WTC11 (cell line): Measurements from ENCODE around the gene LDLR. TPM values are rescaled to one million over a fixed set of nuclear protein-coding genes. Genes with fewer than 3 reads are reported as not detected.
"Not testable (repeated sequence)": the region's sequence is repeated elsewhere in the genome, so short reads cannot be mapped to it uniquely, and the experiment has no call there.

Experiments
- ATAC-seq: fragments of 200-7000 bp; cut with Tn5 transposase; 2 replicates; pipeline ENCODE4 v1.10.0; 2021; ENCODE audit warnings: mild to moderate bottlenecking, moderate library complexity
- CTCF ChIA-PET: fragments of 300-600 bp; sonication (Branson Sonifier 250); formaldehyde crosslinking; loops from one replicate; lab custom pipeline; 2021; ENCODE audit warnings: antibody characterized with exemption; lab: Charles Lee
- POLR2A ChIA-PET: fragments of 350-600 bp; sonication (Branson Sonifier 250); formaldehyde crosslinking; loops from one replicate; lab custom pipeline; 2021; ENCODE audit warnings: antibody characterized with exemption; lab: Charles Lee
- DNase-seq: peaks from one replicate; pipeline ENCODE4 v3.0.0; 2021; ENCODE audit warnings: low spot score
- H3K27ac Mint-ChIP-seq: 2 replicates; pipeline ENCODE4 v1.8.0; 2021; ENCODE audit warnings: mixed read lengths
- H3K27me3 Mint-ChIP-seq: 2 replicates; pipeline ENCODE4 v1.8.0; 2021; ENCODE audit warnings: low read depth, mild to moderate bottlenecking, moderate library complexity, mixed read lengths
- H3K36me3 Mint-ChIP-seq: 2 replicates; pipeline ENCODE4 v1.8.0; 2021; ENCODE audit warnings: mixed read lengths
- H3K4me1 Mint-ChIP-seq: 2 replicates; pipeline ENCODE4 v1.8.0; 2022; ENCODE audit warnings: mixed read lengths
- H3K4me3 Mint-ChIP-seq: 2 replicates; pipeline ENCODE4 v1.8.0; 2021; ENCODE audit warnings: mild to moderate bottlenecking, moderate library complexity, mixed read lengths
- H3K9me3 Mint-ChIP-seq: 2 replicates; pipeline ENCODE4 v1.8.0; 2021; ENCODE audit warnings: mixed read lengths
- ETV6 ChIP-seq: sonication (generic); formaldehyde crosslinking; IDR thresholded peaks from 2 replicates; pipeline ENCODE4 v1.8.1; 2022; ENCODE audit warnings: mild to moderate bottlenecking, missing genetic modification reagents
- FOXJ3 ChIP-seq: sonication (generic); formaldehyde crosslinking; IDR thresholded peaks from 2 replicates; pipeline ENCODE4 v1.9.0; 2021; ENCODE audit warnings: missing genetic modification reagents, mild to moderate bottlenecking, borderline replicate concordance
- GRHL2 ChIP-seq: fragments of 250-450 bp; sonication (Bioruptor Pico); IDR thresholded peaks from 2 replicates; pipeline ENCODE4 v1.8.0; 2022; ENCODE audit warnings: mild to moderate bottlenecking, moderate library complexity; ENCODE audit not compliant: insufficient replicate concordance, severe bottlenecking
- GTF2I ChIP-seq: fragments of 250-450 bp; sonication (Bioruptor Pico); conservative IDR thresholded peaks from 2 replicates; pipeline ENCODE4 v1.4.0; 2021; ENCODE audit warnings: mild to moderate bottlenecking
- MAX ChIP-seq: sonication (generic); formaldehyde crosslinking; IDR thresholded peaks from 2 replicates; pipeline ENCODE4 v1.8.0; 2022; ENCODE audit warnings: mild to moderate bottlenecking, missing genetic modification reagents
- NFE2L1 ChIP-seq: sonication (generic); formaldehyde crosslinking; IDR thresholded peaks from 2 replicates; pipeline ENCODE4 v1.8.1; 2023; ENCODE audit warnings: missing genetic modification reagents
- NR3C1 ChIP-seq: sonication (generic); formaldehyde crosslinking; conservative IDR thresholded peaks from 2 replicates; pipeline ENCODE4 v1.8.1; 2023; ENCODE audit warnings: low read depth, mild to moderate bottlenecking, missing genetic modification reagents
- RORB ChIP-seq: fragments of 250-450 bp; sonication (Bioruptor Pico); IDR thresholded peaks from 2 replicates; pipeline ENCODE4 v1.9.0; 2021; ENCODE audit warnings: mild to moderate bottlenecking
- SMAD3 ChIP-seq: sonication (generic); formaldehyde crosslinking; IDR thresholded peaks from 2 replicates; pipeline ENCODE4 v1.8.0; 2022; ENCODE audit warnings: missing genetic modification reagents, mild to moderate bottlenecking, borderline replicate concordance
- SP1 ChIP-seq: sonication (generic); formaldehyde crosslinking; conservative IDR thresholded peaks from 2 replicates; pipeline ENCODE4 v1.8.1; 2022; ENCODE audit warnings: missing genetic modification reagents
- TEAD4 ChIP-seq: sonication (generic); formaldehyde crosslinking; IDR thresholded peaks from 2 replicates; pipeline ENCODE4 v1.8.0; 2022; ENCODE audit warnings: mild to moderate bottlenecking, missing genetic modification reagents
- TP53 ChIP-seq: sonication (generic); formaldehyde crosslinking; IDR thresholded peaks from 2 replicates; pipeline ENCODE4 v1.8.1; 2023; ENCODE audit warnings: mild to moderate bottlenecking, missing genetic modification reagents
- USF1 ChIP-seq: sonication (generic); formaldehyde crosslinking; IDR thresholded peaks from 2 replicates; pipeline ENCODE4 v1.8.0; 2022; ENCODE audit warnings: mild to moderate bottlenecking, missing genetic modification reagents
- ZMAT4 ChIP-seq: fragments of 250-450 bp; sonication (Bioruptor Pico); IDR thresholded peaks from 2 replicates; pipeline ENCODE4 v1.9.0; 2021; ENCODE audit warnings: mild to moderate bottlenecking
- ZNF121 ChIP-seq: sonication (generic); formaldehyde crosslinking; IDR thresholded peaks from 2 replicates; pipeline ENCODE4 v1.8.0; 2023; ENCODE audit warnings: missing genetic modification reagents
- ZNF138 ChIP-seq: sonication (generic); formaldehyde crosslinking; conservative IDR thresholded peaks from 2 replicates; pipeline ENCODE4 v1.8.1; 2022; ENCODE audit warnings: mild to moderate bottlenecking, moderate library complexity, missing genetic modification reagents
- ZNF219 ChIP-seq: sonication (generic); formaldehyde crosslinking; IDR thresholded peaks from 2 replicates; pipeline ENCODE4 v1.8.0; 2023; ENCODE audit warnings: missing genetic modification reagents, mild to moderate bottlenecking, borderline replicate concordance
- ZNF263 ChIP-seq: sonication (generic); formaldehyde crosslinking; IDR thresholded peaks from 2 replicates; pipeline ENCODE4 v1.8.1; 2022; ENCODE audit warnings: low read depth, mild to moderate bottlenecking, moderate library complexity, missing genetic modification reagents
- ZNF396 ChIP-seq: fragments of 250-450 bp; sonication (Bioruptor Pico); IDR thresholded peaks from 2 replicates; pipeline ENCODE4 v1.8.0; 2021; ENCODE audit warnings: mild to moderate bottlenecking, moderate library complexity, borderline replicate concordance
- ZNF416 ChIP-seq: fragments of 250-450 bp; sonication (Bioruptor Pico); IDR thresholded peaks from 2 replicates; pipeline ENCODE4 v1.9.0; 2021; ENCODE audit warnings: mild to moderate bottlenecking, inconsistent platforms
- ZNF423 ChIP-seq: fragments of 250-450 bp; sonication (Bioruptor Pico); IDR thresholded peaks from 2 replicates; pipeline ENCODE4 v2.1.2; 2022; ENCODE audit warnings: mild to moderate bottlenecking, moderate library complexity
- total RNA-seq: library from RNA; stranded (reverse); gene quantifications from 3 replicates; pipeline ENCODE4 v1.2.3, GENCODE V29; 2021
- TF ChIP-seq, protein P1 (sequence below): sonication (generic); formaldehyde crosslinking; IDR thresholded peaks from 2 replicates; pipeline ENCODE4 v1.8.0; 2022; ENCODE audit warnings: mild to moderate bottlenecking, missing genetic modification reagents
- TF ChIP-seq, protein P2 (sequence below): sonication (generic); formaldehyde crosslinking; conservative IDR thresholded peaks from 2 replicates; pipeline ENCODE4 v1.8.1; 2023; ENCODE audit warnings: mild to moderate bottlenecking, low read depth, missing genetic modification reagents, moderate library complexity

LDLR gene
- total RNA-seq, 1 experiment from 2014 or later = 98.9 TPM

DNA sequence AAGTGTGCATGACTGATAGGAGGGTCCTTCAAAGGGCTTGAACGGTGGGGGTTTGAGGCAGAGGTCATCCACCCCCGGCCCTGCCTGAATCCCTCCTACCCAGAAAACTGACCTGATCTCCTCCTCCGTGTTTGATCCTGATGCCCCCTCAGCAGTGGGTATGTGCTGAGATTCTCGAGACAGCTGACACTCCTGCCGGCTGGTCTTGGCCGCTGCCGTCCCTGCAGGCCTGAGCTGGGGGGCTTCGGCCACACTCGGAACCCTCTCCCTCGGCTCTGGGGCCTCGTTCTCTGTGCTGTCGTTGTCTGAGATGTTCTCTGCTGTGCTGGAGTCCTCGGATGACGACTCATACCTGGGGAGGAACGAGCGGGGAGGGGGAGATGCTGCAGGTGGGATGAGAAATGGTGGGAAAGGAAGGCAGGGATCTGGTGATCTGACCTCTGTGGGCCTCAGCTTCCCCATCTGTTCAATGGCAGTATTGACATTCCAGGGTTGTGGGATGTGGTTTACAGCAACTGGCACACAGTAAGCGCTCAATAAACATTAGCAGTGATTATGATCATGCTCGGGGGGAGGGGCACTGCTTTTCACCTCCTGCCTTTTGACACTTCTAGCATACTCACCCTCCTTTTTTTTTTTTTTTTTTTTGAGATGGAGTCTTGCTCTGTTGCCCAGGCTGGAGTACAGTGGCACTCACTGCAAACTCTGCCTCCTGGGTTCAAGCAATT is 87.4 kb downstream of the LDLR start:
- H3K4me1 Mint-ChIP-seq = peaks cover 9% of the 10 kb centered on the region
- ATAC-seq (no peak), DNase-seq (no peak)
- TF ChIP-seq ZNF423 (CRISPR knock-in tag) (no peak), USF1 (CRISPR knock-in tag) (no peak), SMAD3 (no peak), ZNF121 (no peak), ETV6 (CRISPR knock-in tag) (no peak), NR3C1 (CRISPR knock-in tag) (no peak), RORB (CRISPR knock-in tag) (no peak), FOXJ3 (CRISPR knock-in tag) (no peak)
- TF ChIP-seq, protein P1, sequence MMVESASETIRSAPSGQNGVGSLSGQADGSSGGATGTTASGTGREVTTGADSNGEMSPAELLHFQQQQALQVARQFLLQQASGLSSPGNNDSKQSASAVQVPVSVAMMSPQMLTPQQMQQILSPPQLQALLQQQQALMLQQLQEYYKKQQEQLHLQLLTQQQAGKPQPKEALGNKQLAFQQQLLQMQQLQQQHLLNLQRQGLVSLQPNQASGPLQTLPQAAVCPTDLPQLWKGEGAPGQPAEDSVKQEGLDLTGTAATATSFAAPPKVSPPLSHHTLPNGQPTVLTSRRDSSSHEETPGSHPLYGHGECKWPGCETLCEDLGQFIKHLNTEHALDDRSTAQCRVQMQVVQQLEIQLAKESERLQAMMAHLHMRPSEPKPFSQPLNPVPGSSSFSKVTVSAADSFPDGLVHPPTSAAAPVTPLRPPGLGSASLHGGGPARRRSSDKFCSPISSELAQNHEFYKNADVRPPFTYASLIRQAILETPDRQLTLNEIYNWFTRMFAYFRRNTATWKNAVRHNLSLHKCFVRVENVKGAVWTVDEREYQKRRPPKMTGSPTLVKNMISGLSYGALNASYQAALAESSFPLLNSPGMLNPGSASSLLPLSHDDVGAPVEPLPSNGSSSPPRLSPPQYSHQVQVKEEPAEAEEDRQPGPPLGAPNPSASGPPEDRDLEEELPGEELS (CRISPR knock-in tag) = no peak
- ChIA-PET POLR2A (no interaction called here), CTCF (no interaction called here)
- H3K9me3 Mint-ChIP-seq = no peaks in the 10 kb centered on the region
- H3K36me3 Mint-ChIP-seq = peaks cover 13% of the 10 kb centered on the region
- H3K27ac Mint-ChIP-seq = no peak overlapping the region
- no peaks in the 10 kb centered on the region for H3K27me3 Mint-ChIP-seq
- no peak overlapping the region for H3K4me3 Mint-ChIP-seq

GRCh38 chr19:11177592-11177991 is 88.3 kb downstream of the LDLR start:
- no peaks in the 10 kb centered on the region for H3K27me3 Mint-ChIP-seq
- ChIA-PET CTCF (no interaction called here), POLR2A (no interaction called here)
- DNase-seq (no peak), ATAC-seq (no peak)
- no peaks in the 10 kb centered on the region for H3K9me3 Mint-ChIP-seq
- H3K36me3 Mint-ChIP-seq = peaks cover 13% of the 10 kb centered on the region
- peaks cover 9% of the 10 kb centered on the region for H3K4me1 Mint-ChIP-seq
- no peak overlapping the region for H3K27ac Mint-ChIP-seq
- TF ChIP-seq GRHL2 (CRISPR knock-in tag) (no peak), MAX (CRISPR knock-in tag) (no peak), ZMAT4 (no peak), TP53 (CRISPR knock-in tag) (no peak), ZNF121 (no peak), TEAD4 (no peak), ZNF396 (no peak), ZNF416 (no peak), ZNF263 (CRISPR knock-in tag) (no peak)
- no peak overlapping the region for H3K4me3 Mint-ChIP-seq

DNA sequence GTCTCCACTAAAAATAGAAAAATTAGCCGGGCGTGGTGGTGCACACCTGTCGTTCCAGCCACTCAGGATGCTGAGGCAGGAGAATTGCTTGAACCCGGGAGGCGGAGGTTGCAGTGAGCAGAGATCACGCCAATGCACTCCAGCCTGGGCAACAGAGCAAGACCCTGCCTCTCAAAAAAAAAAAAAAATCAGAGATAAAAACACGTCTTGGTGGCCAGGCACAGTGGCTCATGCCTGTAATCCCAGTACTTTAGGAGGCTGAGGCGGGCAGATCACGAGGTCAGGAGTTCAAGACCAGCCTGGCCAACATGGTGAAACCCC is 89.8 kb downstream of the LDLR start:
- CTCF ChIA-PET, ATAC-seq, H3K9me3 Mint-ChIP-seq, H3K4me3 Mint-ChIP-seq, H3K27me3 Mint-ChIP-seq, DNase-seq, POLR2A ChIA-PET, H3K27ac Mint-ChIP-seq, H3K4me1 Mint-ChIP-seq: not testable (repeated sequence)
- H3K36me3 Mint-ChIP-seq = peaks cover 11% of the 10 kb centered on the region

GRCh38 chr19:11179716-11180297 is 90.5 kb downstream of the LDLR start:
- CTCF ChIA-PET = no interaction called here
- peak overlapping the region; percentile 77; the same call in 1 of the 2 replicates for H3K27ac Mint-ChIP-seq
- TF ChIP-seq SP1 (CRISPR knock-in tag) (no peak), GTF2I (CRISPR knock-in tag) (no peak), ZNF138 (CRISPR knock-in tag) (no peak), NFE2L1 (CRISPR knock-in tag) (no peak), ZNF219 (CRISPR knock-in tag) (no peak), ZNF416 (no peak)
- TF ChIP-seq, protein P2, sequence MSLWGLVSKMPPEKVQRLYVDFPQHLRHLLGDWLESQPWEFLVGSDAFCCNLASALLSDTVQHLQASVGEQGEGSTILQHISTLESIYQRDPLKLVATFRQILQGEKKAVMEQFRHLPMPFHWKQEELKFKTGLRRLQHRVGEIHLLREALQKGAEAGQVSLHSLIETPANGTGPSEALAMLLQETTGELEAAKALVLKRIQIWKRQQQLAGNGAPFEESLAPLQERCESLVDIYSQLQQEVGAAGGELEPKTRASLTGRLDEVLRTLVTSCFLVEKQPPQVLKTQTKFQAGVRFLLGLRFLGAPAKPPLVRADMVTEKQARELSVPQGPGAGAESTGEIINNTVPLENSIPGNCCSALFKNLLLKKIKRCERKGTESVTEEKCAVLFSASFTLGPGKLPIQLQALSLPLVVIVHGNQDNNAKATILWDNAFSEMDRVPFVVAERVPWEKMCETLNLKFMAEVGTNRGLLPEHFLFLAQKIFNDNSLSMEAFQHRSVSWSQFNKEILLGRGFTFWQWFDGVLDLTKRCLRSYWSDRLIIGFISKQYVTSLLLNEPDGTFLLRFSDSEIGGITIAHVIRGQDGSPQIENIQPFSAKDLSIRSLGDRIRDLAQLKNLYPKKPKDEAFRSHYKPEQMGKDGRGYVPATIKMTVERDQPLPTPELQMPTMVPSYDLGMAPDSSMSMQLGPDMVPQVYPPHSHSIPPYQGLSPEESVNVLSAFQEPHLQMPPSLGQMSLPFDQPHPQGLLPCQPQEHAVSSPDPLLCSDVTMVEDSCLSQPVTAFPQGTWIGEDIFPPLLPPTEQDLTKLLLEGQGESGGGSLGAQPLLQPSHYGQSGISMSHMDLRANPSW (CRISPR knock-in tag) = no peak

More at GRCh38 chr19:11179716-11180297, 90.5 kb downstream of the LDLR start:
- DNase-seq (no peak), ATAC-seq (no peak)
- H3K27me3 Mint-ChIP-seq = no peaks in the 10 kb centered on the region
- POLR2A ChIA-PET = no interaction called here
- peaks cover 9% of the 10 kb centered on the region for H3K4me1 Mint-ChIP-seq
- H3K9me3 Mint-ChIP-seq = peaks cover 5% of the 10 kb centered on the region; the same call in 1 of the 2 replicates
- no peak overlapping the region for H3K4me3 Mint-ChIP-seq
- H3K36me3 Mint-ChIP-seq = peaks cover 11% of the 10 kb centered on the region
